H1 (cell line): ENCODE data around the gene KRT3. TPM values are rescaled to one million over a fixed set of nuclear protein-coding genes. Genes with fewer than 3 reads are reported as not detected.

Experiments used
- CTCF ChIA-PET: fragments of 300-600 bp; sonication (Branson Sonifier 250); formaldehyde crosslinking; loops from one replicate; lab custom pipeline; 2021; ENCODE audit not compliant: partially characterized antibody; lab: Charles Lee
- POLR2A ChIA-PET: fragments of 300-600 bp; sonication (Branson Sonifier 250); formaldehyde crosslinking; loops from one replicate; lab custom pipeline; 2021; ENCODE audit warnings: inconsistent platforms; ENCODE audit not compliant: partially characterized antibody; lab: Charles Lee
- DNase-seq, 2 experiments: peaks; one replicate each; pipeline versions ENCODE4 v3.0.0 to v3.0.0-alpha.2; 2010 to 2022; ENCODE audit warnings: low spot score in 2 of 2, low read depth in 1 of 2, mixed read lengths in 1 of 2
- FAIRE-seq: peaks from 2 replicates; lab custom pipeline; 2011; peaks lifted over from hg19 to GRCh38; lab: Jason Lieb, UNC
- H2AFZ ChIP-seq: 2 replicates; pipeline ENCODE4 v1.8.1; 2012; ENCODE audit warnings: low read length, inconsistent platforms
- H2AK5ac ChIP-seq: 2 replicates; pipeline ENCODE4 v1.6.1; 2013; ENCODE audit warnings: low read depth, low read length
- H2BK120ac ChIP-seq: replicated peaks from 2 replicates; pipeline ENCODE3; 2013; ENCODE audit warnings: low read depth, low read length, inconsistent platforms
- H2BK12ac ChIP-seq: 2 replicates; pipeline ENCODE4 v1.6.1; 2013; ENCODE audit warnings: low read depth, low read length
- H2BK15ac ChIP-seq: 2 replicates; pipeline ENCODE4 v1.6.1; 2013; ENCODE audit warnings: low read length
- H2BK20ac ChIP-seq: 2 replicates; pipeline ENCODE4 v1.6.1; 2013; ENCODE audit warnings: low read length
- H2BK5ac ChIP-seq: 2 replicates; pipeline ENCODE4 v1.6.1; 2013; ENCODE audit warnings: low read depth, low read length
- H3K14ac ChIP-seq: 2 replicates; pipeline ENCODE4 v1.6.1; 2013; ENCODE audit warnings: inconsistent platforms; ENCODE audit not compliant: insufficient read length
- H3K18ac ChIP-seq: 2 replicates; pipeline ENCODE4 v1.6.1; 2013; ENCODE audit warnings: low read length; ENCODE audit errors: extremely low read depth
- H3K23ac ChIP-seq: 2 replicates; pipeline ENCODE4 v1.6.1; 2013; ENCODE audit warnings: inconsistent platforms; ENCODE audit not compliant: insufficient read length
- H3K23me2 ChIP-seq: 2 replicates; pipeline ENCODE4 v1.6.1; 2013; ENCODE audit warnings: low read depth, low read length
- H3K27ac ChIP-seq: 2 replicates; pipeline ENCODE4 v1.6.1; 2011; ENCODE audit warnings: low read depth, low read length, inconsistent platforms
- H3K27me3 ChIP-seq, 4 experiments: replicated peaks in 1 of 4; 1 replicate in 1 of 4; 2 replicates in 3 of 4; pipeline versions ENCODE4 v1.6.1 to v1.8.1; 2011 to 2013; ENCODE audit warnings: low read length in 3 of 4, mild to moderate bottlenecking in 3 of 4, inconsistent platforms in 2 of 4, mixed read lengths in 2 of 4, moderate library complexity in 1 of 4; ENCODE audit not compliant: control insufficient read depth in 3 of 4, insufficient read depth in 3 of 4; ENCODE audit errors: extremely low read depth in 1 of 4
- H3K36me3 ChIP-seq, 4 experiments: 2 replicates each; pipeline versions ENCODE4 v1.6.1 to v1.8.1; 2011 to 2013; ENCODE audit warnings: mild to moderate bottlenecking in 4 of 4, low read length in 3 of 4, moderate library complexity in 2 of 4, control low read depth in 1 of 4, inconsistent platforms in 1 of 4; ENCODE audit not compliant: insufficient read depth in 4 of 4, control insufficient read depth in 2 of 4
- H3K4ac ChIP-seq: replicated peaks from 2 replicates; pipeline ENCODE3; 2013; ENCODE audit warnings: low read length, low read depth, mixed read lengths, inconsistent platforms; ENCODE audit not compliant: insufficient read length
- H3K4me1 ChIP-seq, 4 experiments: replicated peaks in 1 of 4; 1 replicate in 1 of 4; 2 replicates in 3 of 4; pipeline versions ENCODE4 v1.6.1 to v1.8.1; 2011 to 2013; ENCODE audit warnings: low read length in 3 of 4, inconsistent platforms in 2 of 4, mixed read lengths in 1 of 4; ENCODE audit not compliant: insufficient read depth in 4 of 4, control insufficient read depth in 3 of 4
- H3K4me2 ChIP-seq, 2 experiments: 2 replicates each; pipeline versions ENCODE4 v1.6.1 to v1.8.1; 2011 to 2013; ENCODE audit warnings: low read depth in 2 of 2, low read length in 2 of 2, control low read depth in 1 of 2, inconsistent platforms in 1 of 2, mild to moderate bottlenecking in 1 of 2; ENCODE audit not compliant: insufficient read depth in 1 of 2
- H3K4me3 ChIP-seq, 4 experiments: fragments of 200-600, 300-600 bp in 1 of 4; sonication (generic), shearing (Covaris generic), sonication (Bioruptor Twin) in 1 of 4; 2 replicates each; pipeline versions ENCODE4 v1.5.1 to v1.8.1; 2011 to 2016; ENCODE audit warnings: low read length in 4 of 4, low read depth in 3 of 4, control low read depth in 2 of 4, inconsistent platforms in 2 of 4, mild to moderate bottlenecking in 2 of 4, mixed read lengths in 1 of 4, moderate library complexity in 1 of 4; ENCODE audit not compliant: insufficient read depth in 2 of 4; ENCODE audit errors: extremely low read depth in 1 of 4
- H3K56ac ChIP-seq: replicated peaks from 2 replicates; pipeline ENCODE3; 2013; ENCODE audit warnings: low read depth, mild to moderate bottlenecking, mixed read lengths, low read length, inconsistent platforms; ENCODE audit not compliant: insufficient read length
- H3K79me1 ChIP-seq: 2 replicates; pipeline ENCODE4 v1.6.1; 2013; ENCODE audit warnings: low read depth, low read length, control low read depth
- H3K79me2 ChIP-seq, 2 experiments: 2 replicates each; pipeline versions ENCODE4 v1.6.1 to v1.8.1; 2012 to 2013; ENCODE audit warnings: low read length in 2 of 2, mild to moderate bottlenecking in 2 of 2, inconsistent platforms in 1 of 2; ENCODE audit not compliant: insufficient read depth in 2 of 2, control insufficient read depth in 1 of 2
- H3K9ac ChIP-seq, 4 experiments: replicated peaks in 1 of 4; 1 replicate in 1 of 4; 2 replicates in 3 of 4; pipeline versions ENCODE4 v1.6.1 to v1.8.1; 2011 to 2013; ENCODE audit warnings: low read depth in 3 of 4, low read length in 3 of 4, control low read depth in 2 of 4, mild to moderate bottlenecking in 2 of 4, moderate library complexity in 2 of 4, inconsistent platforms in 1 of 4; ENCODE audit errors: extremely low read depth in 1 of 4
- H3K9me3 ChIP-seq, 2 experiments: 2 replicates each; pipeline versions ENCODE4 v1.6.1 to v1.8.1; 2012 to 2013; ENCODE audit warnings: mild to moderate bottlenecking in 2 of 2, moderate library complexity in 2 of 2, control low read depth in 1 of 2, inconsistent platforms in 1 of 2, low read depth in 1 of 2, low read length in 1 of 2, mixed read lengths in 1 of 2; ENCODE audit not compliant: insufficient read depth in 2 of 2
- H4K20me1 ChIP-seq, 2 experiments: replicated peaks in 1 of 2; 2 replicates each; pipeline versions ENCODE3 to v1.8.1; 2011 to 2013; ENCODE audit warnings: inconsistent platforms in 2 of 2, low read length in 2 of 2, mild to moderate bottlenecking in 1 of 2; ENCODE audit not compliant: insufficient read depth in 2 of 2, control insufficient read depth in 1 of 2
- H4K5ac ChIP-seq: 2 replicates; pipeline ENCODE4 v1.6.1; 2013; ENCODE audit warnings: low read length, low read depth, mixed read lengths, inconsistent platforms; ENCODE audit not compliant: insufficient read length
- H4K8ac ChIP-seq: 2 replicates; pipeline ENCODE4 v1.8.0; 2013; ENCODE audit warnings: mild to moderate bottlenecking, moderate library complexity, low read length, inconsistent platforms; ENCODE audit not compliant: insufficient read depth; ENCODE audit errors: extremely low read depth
- H4K91ac ChIP-seq: replicated peaks from 2 replicates; pipeline ENCODE3; 2013; ENCODE audit warnings: low read length, mixed read lengths, inconsistent platforms; ENCODE audit not compliant: insufficient read length
- BRCA1 ChIP-seq: IDR thresholded peaks from 2 replicates; pipeline ENCODE4 v1.6.1; 2012; ENCODE audit warnings: low read depth, low read length, improper control_type of control experiment
- CREB1 ChIP-seq: IDR thresholded peaks from 2 replicates; pipeline ENCODE4 v1.6.1; 2012; ENCODE audit warnings: inconsistent platforms
- EGR1 ChIP-seq: IDR thresholded peaks from 2 replicates; pipeline ENCODE4 v1.6.1; 2011; ENCODE audit warnings: low read depth, low read length, borderline replicate concordance
- EP300 ChIP-seq, 2 experiments: IDR thresholded peaks; 1 replicate in 1 of 2; 2 replicates in 1 of 2; pipeline ENCODE4 v1.6.1; 2011 to 2012; ENCODE audit warnings: low read depth in 2 of 2, low read length in 2 of 2, mild to moderate bottlenecking in 2 of 2, borderline replicate concordance in 1 of 2, inconsistent platforms in 1 of 2, moderate library complexity in 1 of 2
- GTF2F1 ChIP-seq: IDR thresholded peaks from 2 replicates; pipeline ENCODE4 v1.6.1; 2012; ENCODE audit warnings: low read depth, low read length, improper control_type of control experiment, borderline replicate concordance
- JUN ChIP-seq: IDR thresholded peaks from 2 replicates; pipeline ENCODE4 v1.6.1; 2011; ENCODE audit warnings: low read depth, mild to moderate bottlenecking, improper control_type of control experiment, low read length
- POLR2AphosphoS5 ChIP-seq: IDR thresholded peaks from 2 replicates; pipeline ENCODE4 v1.6.1; 2011; ENCODE audit warnings: low read depth, low read length
- RNF2 ChIP-seq: fragments of 200-900, 300-1000 bp; sonication (generic); IDR thresholded peaks from 2 replicates; pipeline ENCODE4 v1.7.1; 2016; ENCODE audit warnings: borderline replicate concordance, low read depth, mild to moderate bottlenecking, antibody characterized with exemption, low read length; ENCODE audit not compliant: poor library complexity, severe bottlenecking; ENCODE audit errors: missing control alignments
- SIRT6 ChIP-seq: IDR thresholded peaks from one replicate; pipeline ENCODE4 v1.7.1; 2012; ENCODE audit warnings: low read length, inconsistent platforms
- polyA plus RNA-seq, 7 experiments: library from polyadenylated mRNA; depleted of rRNA in 3 of 7; stranded (reverse) in 5 of 7; unstranded in 2 of 7; fragments of >200 nt in 5 of 7; fragments of 200-250 nt in 2 of 7; gene quantifications; 1 replicate in 5 of 7; 2 replicates in 1 of 7; 4 replicates in 1 of 7; pipeline versions ENCODE4 v1.2.1 to v1.2.3, GENCODE V29; 2011 to 2013; ENCODE audit warnings: missing spikeins in 2 of 7, mixed read lengths in 2 of 7
- total RNA-seq: library from RNA; stranded (reverse); fragmentation: NEBNext Ultra II Directional; extraction: Animal tissue kit (Norgen Biotek cat#: 25700); gene quantifications from 2 replicates; pipeline ENCODE4 v1.2.1, GENCODE V29; 2021
- TF ChIP-seq, protein P1 (sequence below): IDR thresholded peaks from 2 replicates; pipeline ENCODE4 v1.6.1; 2011; ENCODE audit warnings: low read length, improper control_type of control experiment
- TF ChIP-seq, protein P2 (sequence below): IDR thresholded peaks from 2 replicates; pipeline ENCODE4 v1.6.1; 2012; ENCODE audit warnings: low read length, inconsistent platforms
- TF ChIP-seq, protein P3 (sequence below): IDR thresholded peaks from 2 replicates; pipeline ENCODE4 v1.6.1; 2011; ENCODE audit warnings: low read depth, mild to moderate bottlenecking, low read length; ENCODE audit not compliant: insufficient read depth

Gene KRT3
- total and polyA plus RNA-seq, 2 of the 8 experiments (the other 6 are each of a cell fraction or from before 2014, with no cell fraction given), result not detected

DNA sequence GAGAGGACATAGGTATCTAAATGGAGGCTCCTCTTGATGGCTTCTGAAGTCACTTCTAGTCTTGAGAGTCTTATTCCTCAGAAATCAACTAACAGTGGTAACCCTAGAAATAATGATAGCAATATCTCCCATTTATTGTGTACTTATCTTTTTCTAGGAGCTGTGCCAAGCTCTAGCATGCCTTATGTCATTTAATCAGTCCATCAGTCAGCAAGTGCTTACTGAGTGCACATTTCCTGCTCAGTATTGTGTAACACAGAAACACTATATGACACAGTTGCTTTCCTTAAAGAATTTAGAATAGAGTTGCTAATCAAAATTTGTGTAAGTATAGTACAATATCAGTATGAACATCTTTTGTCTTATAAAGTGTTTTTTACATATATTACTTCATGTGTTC is 55.3 kb downstream of the KRT3 start:
- no peak overlapping the region for H2BK5ac ChIP-seq
- no peak overlapping the region for H2BK20ac ChIP-seq
- H4K91ac ChIP-seq, result no peak overlapping the region
- H3K4me3 ChIP-seq, result no peak overlapping the region
- H3K27ac ChIP-seq, result no peak overlapping the region
- ChIA-PET POLR2A (interaction anchor here (0.6 kb wide), 1 partner anchor 281 kb away, joined by 3 read pairs; no protein-coding TSS in a partner anchor), CTCF (interaction anchor here (1.1 to 1.3 kb wide), 4 partner anchors 24 to 139 kb away, joined by 3 to 5 read pairs (median 4); no protein-coding TSS in a partner anchor)
- H3K27me3 ChIP-seq, result no peaks in the 10 kb centered on the region
- no peaks in the 10 kb centered on the region for H3K23me2 ChIP-seq
- no peak overlapping the region for H3K23ac ChIP-seq
- H3K9ac ChIP-seq, result no peak overlapping the region
- no peak overlapping the region for H3K18ac ChIP-seq
- no peak overlapping the region for H3K4me2 ChIP-seq
- H3K79me2 ChIP-seq, result no peaks in the 10 kb centered on the region
- no peak overlapping the region for H2AK5ac ChIP-seq
- no peaks in the 10 kb centered on the region for H3K36me3 ChIP-seq
- H4K5ac ChIP-seq, result no peak overlapping the region
- H2AFZ ChIP-seq, result no peak overlapping the region
- no peak overlapping the region for H2BK12ac ChIP-seq
- DNase-seq (no peak), FAIRE-seq (no peak)
- H2BK15ac ChIP-seq, result no peak overlapping the region
- no peaks in the 10 kb centered on the region for H3K4me1 ChIP-seq
- no peaks in the 10 kb centered on the region for H4K20me1 ChIP-seq
- no peak overlapping the region for H3K14ac ChIP-seq
- no peaks in the 10 kb centered on the region for H3K79me1 ChIP-seq
- no peak overlapping the region for H4K8ac ChIP-seq
- no peak overlapping the region for H3K56ac ChIP-seq
- H2BK120ac ChIP-seq, result no peak overlapping the region
- no peaks in the 10 kb centered on the region for H3K9me3 ChIP-seq
- no peak overlapping the region for H3K4ac ChIP-seq
- no peak for TF ChIP-seq GTF2F1
- TF ChIP-seq EGR1, result no peak
- TF ChIP-seq EP300 (IDR thresholded peaks at IDR 0.05; ENCODE audit: borderline replicate concordance in 1 of 2, low read depth in 2 of 2, low read length in 2 of 2), result no peak
- TF ChIP-seq RNF2, result no peak
- TF ChIP-seq, protein P1, sequence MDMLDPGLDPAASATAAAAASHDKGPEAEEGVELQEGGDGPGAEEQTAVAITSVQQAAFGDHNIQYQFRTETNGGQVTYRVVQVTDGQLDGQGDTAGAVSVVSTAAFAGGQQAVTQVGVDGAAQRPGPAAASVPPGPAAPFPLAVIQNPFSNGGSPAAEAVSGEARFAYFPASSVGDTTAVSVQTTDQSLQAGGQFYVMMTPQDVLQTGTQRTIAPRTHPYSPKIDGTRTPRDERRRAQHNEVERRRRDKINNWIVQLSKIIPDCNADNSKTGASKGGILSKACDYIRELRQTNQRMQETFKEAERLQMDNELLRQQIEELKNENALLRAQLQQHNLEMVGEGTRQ, result no peak
- TF ChIP-seq, protein P2, sequence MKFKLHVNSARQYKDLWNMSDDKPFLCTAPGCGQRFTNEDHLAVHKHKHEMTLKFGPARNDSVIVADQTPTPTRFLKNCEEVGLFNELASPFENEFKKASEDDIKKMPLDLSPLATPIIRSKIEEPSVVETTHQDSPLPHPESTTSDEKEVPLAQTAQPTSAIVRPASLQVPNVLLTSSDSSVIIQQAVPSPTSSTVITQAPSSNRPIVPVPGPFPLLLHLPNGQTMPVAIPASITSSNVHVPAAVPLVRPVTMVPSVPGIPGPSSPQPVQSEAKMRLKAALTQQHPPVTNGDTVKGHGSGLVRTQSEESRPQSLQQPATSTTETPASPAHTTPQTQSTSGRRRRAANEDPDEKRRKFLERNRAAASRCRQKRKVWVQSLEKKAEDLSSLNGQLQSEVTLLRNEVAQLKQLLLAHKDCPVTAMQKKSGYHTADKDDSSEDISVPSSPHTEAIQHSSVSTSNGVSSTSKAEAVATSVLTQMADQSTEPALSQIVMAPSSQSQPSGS, result no peak
- TF ChIP-seq, protein P3, sequence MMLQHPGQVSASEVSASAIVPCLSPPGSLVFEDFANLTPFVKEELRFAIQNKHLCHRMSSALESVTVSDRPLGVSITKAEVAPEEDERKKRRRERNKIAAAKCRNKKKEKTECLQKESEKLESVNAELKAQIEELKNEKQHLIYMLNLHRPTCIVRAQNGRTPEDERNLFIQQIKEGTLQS, result no peak
- no peak for TF ChIP-seq CREB1
- no peak for TF ChIP-seq JUN
- no peak for TF ChIP-seq POLR2AphosphoS5
- no peak for TF ChIP-seq BRCA1
- TF ChIP-seq SIRT6, result no peak
